ENCODE data around the gene FKBP10. TPM values are rescaled to one million over a fixed set of nuclear protein-coding genes. Genes with fewer than 3 reads are reported as not detected.

FKBP10 gene
- total RNA-seq, 6 experiments from 2014 or later, result 417 to 500 (median 442) TPM

- Mint-ChIP-seq H3K27me3 (ENCODE audit: insufficient read depth) (peaks cover 2% of the 10 kb centered on the region; the same call in 1 of the 2 replicates), H3K36me3 (ENCODE audit: low read depth) (no peaks in the 10 kb centered on the region), H3K27ac (peak overlapping the region; percentile 81), H3K4me3 (no peak overlapping the region; the same call in 1 of the 2 replicates), H3K4me1 (ENCODE audit: low read depth) (peaks cover 32% of the 10 kb centered on the region), H3K9me3 (no peaks in the 10 kb centered on the region)
- peak; percentile 70 for DNase-seq
- no peak for TF ChIP-seq CTCF (IDR thresholded peaks at IDR 0.05)
Measured at GRCh38 chr17:41777574-41778188, 35.1 kb upstream of the FKBP10 start.

GRCh38 chr17:41779954-41780353, 32.9 kb upstream of the FKBP10 start:
- peaks cover 30% of the 10 kb centered on the region for H3K4me1 Mint-ChIP-seq (ENCODE audit: low read depth)
- no peaks in the 10 kb centered on the region for H3K9me3 Mint-ChIP-seq
- H3K36me3 Mint-ChIP-seq (ENCODE audit: low read depth), result no peaks in the 10 kb centered on the region
- no peak for DNase-seq
- TF ChIP-seq CTCF (IDR thresholded peaks at IDR 0.05), result no peak
- H3K4me3 Mint-ChIP-seq, result no peak overlapping the region
- H3K27ac Mint-ChIP-seq, result no peak overlapping the region
- H3K27me3 Mint-ChIP-seq (ENCODE audit: insufficient read depth), result peaks cover 3% of the 10 kb centered on the region

- Mint-ChIP-seq H3K4me3 (no peak overlapping the region), H3K36me3 (ENCODE audit: low read depth) (no peaks in the 10 kb centered on the region), H3K27me3 (ENCODE audit: insufficient read depth) (peaks cover 9% of the 10 kb centered on the region), H3K27ac (no peak overlapping the region), H3K9me3 (no peaks in the 10 kb centered on the region), H3K4me1 (ENCODE audit: low read depth) (peaks cover 26% of the 10 kb centered on the region)
- TF ChIP-seq CTCF (IDR thresholded peaks at IDR 0.05), result no peak
- no peak for DNase-seq
Measured at GRCh38 chr17:41781404-41782110, 31.2 kb upstream of the FKBP10 start.

GRCh38 chr17:41782142-41782541, 30.7 kb upstream of the FKBP10 start:
- no peak for TF ChIP-seq CTCF (IDR thresholded peaks at IDR 0.05)
- H3K4me3 Mint-ChIP-seq, result no peak overlapping the region
- no peak for DNase-seq
- H3K4me1 Mint-ChIP-seq (ENCODE audit: low read depth), result peaks cover 23% of the 10 kb centered on the region
- no peak overlapping the region for H3K27ac Mint-ChIP-seq
- peaks cover 11% of the 10 kb centered on the region for H3K27me3 Mint-ChIP-seq (ENCODE audit: insufficient read depth)
- H3K36me3 Mint-ChIP-seq (ENCODE audit: low read depth), result no peaks in the 10 kb centered on the region
- no peaks in the 10 kb centered on the region for H3K9me3 Mint-ChIP-seq

GRCh38 chr17:41784207-41784744, 28.5 kb upstream of the FKBP10 start:
- H3K4me3 Mint-ChIP-seq, result peak overlapping the region; percentile 6; the same call in 1 of the 2 replicates
- H3K4me1 Mint-ChIP-seq (ENCODE audit: low read depth), result peaks cover 13% of the 10 kb centered on the region
- DNase-seq, result no peak
- no peak for TF ChIP-seq CTCF (IDR thresholded peaks at IDR 0.05)
- peaks cover 22% of the 10 kb centered on the region for H3K27me3 Mint-ChIP-seq (ENCODE audit: insufficient read depth)
- H3K9me3 Mint-ChIP-seq, result no peaks in the 10 kb centered on the region
- no peak overlapping the region for H3K27ac Mint-ChIP-seq
- no peaks in the 10 kb centered on the region for H3K36me3 Mint-ChIP-seq (ENCODE audit: low read depth)

Data from HFFc6 (cell line).